ENCODE measurements around the gene QRICH1. TPM values are rescaled to one million over a fixed set of nuclear protein-coding genes. Genes with fewer than 3 reads are reported as not detected.

The QRICH1 gene
- polyA plus RNA-seq, 1 of the 3 experiments (the other 2 are of a cell fraction): 58.5 TPM

DNA sequence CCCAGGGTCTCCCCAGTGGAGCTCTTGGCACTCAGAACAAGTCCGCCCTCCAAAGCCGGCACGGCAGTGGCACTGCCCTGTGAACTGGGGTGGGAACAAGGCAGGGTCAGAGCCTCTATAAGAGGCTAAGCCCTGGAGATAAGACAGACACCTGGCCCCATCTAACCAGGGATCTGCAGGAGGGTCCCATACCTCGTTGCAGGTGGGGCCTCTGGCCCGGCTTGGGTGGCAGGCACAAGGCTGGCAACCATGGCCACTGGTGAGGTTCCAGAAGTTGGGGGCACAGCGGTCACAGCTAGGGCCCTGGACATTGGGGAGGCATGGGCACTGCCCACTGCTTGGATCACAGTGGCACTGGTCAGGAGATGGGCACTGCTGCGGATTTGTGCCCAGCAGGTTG, 30.3 kb upstream of the QRICH1 start:
- POLR2A ChIA-PET: no interaction called here
- CTCF ChIA-PET: no interaction called here

More for the DNA sequence above, 30.3 kb upstream of the QRICH1 start:
- Histone ChIP-seq H3K27me3 (ENCODE audit: insufficient read depth) (no peaks in the 10 kb centered on the region), H3K4me1 (ENCODE audit: control insufficient read depth in 1 of 2, insufficient read depth in 2 of 2, low read depth in 1 of 2, low read length in 1 of 2) (peaks cover 3 to 15% of the 10 kb centered on the region in 2 experiments; a peak in 2 of 4 replicates), H3K9me2 (no peaks in the 10 kb centered on the region), H3F3A (replicated peaks; ENCODE audit: insufficient read depth) (peaks cover 35% of the 10 kb centered on the region), H3K79me2 (ENCODE audit: insufficient read depth) (peaks cover 12% of the 10 kb centered on the region), H3K27ac (ENCODE audit: low read depth in 2 of 2, low read length in 1 of 2) (no peak overlapping the region), H3K9ac (no peak overlapping the region), H3K4me3 (ENCODE audit: low read depth in 2 of 2, low read length in 1 of 2) (no peak overlapping the region), H3K4me2 (no peak overlapping the region), H4K20me1 (ENCODE audit: insufficient read depth) (no peaks in the 10 kb centered on the region), H3K9me3 (no peaks in the 10 kb centered on the region), H2AFZ (ENCODE audit: low read depth) (no peak overlapping the region), H3K36me3 (replicated peaks in 1 of 2; ENCODE audit: control insufficient read depth in 1 of 2, insufficient read depth in 2 of 2, low read length in 1 of 2) (peaks cover 19 to 58% of the 10 kb centered on the region in 2 experiments)
- no CpG with 5 or more reads among the region's 7 CpGs for WGBS (ENCODE audit: low lambda C conversion rate)
- DNase-seq: no peak
- TF ChIP-seq POLR2AphosphoS5 (IDR thresholded peaks at IDR 0.05; ENCODE audit: low read depth, low read length) (no peak), SMC3 (IDR thresholded peaks at IDR 0.05; ENCODE audit: low read depth, low read length) (no peak), MXI1 (IDR thresholded peaks at IDR 0.05; ENCODE audit: low read depth, low read length) (no peak), EZH2phosphoT487 (IDR thresholded peaks at IDR 0.05; ENCODE audit: borderline replicate concordance, low read depth) (no peak), GATA2 (CRISPR knock-in tag; IDR thresholded peaks at IDR 0.05) (no peak), RXRA (IDR thresholded peaks at IDR 0.05; ENCODE audit: borderline replicate concordance, low read depth) (no peak), NFIC (IDR thresholded peaks at IDR 0.05; ENCODE audit: borderline replicate concordance) (no peak), EP300 (IDR thresholded peaks at IDR 0.05; ENCODE audit: borderline replicate concordance in 1 of 2, low read depth in 1 of 2, low read length in 1 of 2) (no peak), RFX5 (IDR thresholded peaks at IDR 0.05; ENCODE audit: low read length) (no peak), YY1 (IDR thresholded peaks at IDR 0.05; ENCODE audit: low read depth) (no peak), CHD2 (IDR thresholded peaks at IDR 0.05; ENCODE audit: low read length, partially characterized antibody) (no peak), JUND (IDR thresholded peaks at IDR 0.05) (no peak), NRF1 (IDR thresholded peaks at IDR 0.05; ENCODE audit: low read depth, low read length) (no peak)
- TF ChIP-seq, protein P1, sequence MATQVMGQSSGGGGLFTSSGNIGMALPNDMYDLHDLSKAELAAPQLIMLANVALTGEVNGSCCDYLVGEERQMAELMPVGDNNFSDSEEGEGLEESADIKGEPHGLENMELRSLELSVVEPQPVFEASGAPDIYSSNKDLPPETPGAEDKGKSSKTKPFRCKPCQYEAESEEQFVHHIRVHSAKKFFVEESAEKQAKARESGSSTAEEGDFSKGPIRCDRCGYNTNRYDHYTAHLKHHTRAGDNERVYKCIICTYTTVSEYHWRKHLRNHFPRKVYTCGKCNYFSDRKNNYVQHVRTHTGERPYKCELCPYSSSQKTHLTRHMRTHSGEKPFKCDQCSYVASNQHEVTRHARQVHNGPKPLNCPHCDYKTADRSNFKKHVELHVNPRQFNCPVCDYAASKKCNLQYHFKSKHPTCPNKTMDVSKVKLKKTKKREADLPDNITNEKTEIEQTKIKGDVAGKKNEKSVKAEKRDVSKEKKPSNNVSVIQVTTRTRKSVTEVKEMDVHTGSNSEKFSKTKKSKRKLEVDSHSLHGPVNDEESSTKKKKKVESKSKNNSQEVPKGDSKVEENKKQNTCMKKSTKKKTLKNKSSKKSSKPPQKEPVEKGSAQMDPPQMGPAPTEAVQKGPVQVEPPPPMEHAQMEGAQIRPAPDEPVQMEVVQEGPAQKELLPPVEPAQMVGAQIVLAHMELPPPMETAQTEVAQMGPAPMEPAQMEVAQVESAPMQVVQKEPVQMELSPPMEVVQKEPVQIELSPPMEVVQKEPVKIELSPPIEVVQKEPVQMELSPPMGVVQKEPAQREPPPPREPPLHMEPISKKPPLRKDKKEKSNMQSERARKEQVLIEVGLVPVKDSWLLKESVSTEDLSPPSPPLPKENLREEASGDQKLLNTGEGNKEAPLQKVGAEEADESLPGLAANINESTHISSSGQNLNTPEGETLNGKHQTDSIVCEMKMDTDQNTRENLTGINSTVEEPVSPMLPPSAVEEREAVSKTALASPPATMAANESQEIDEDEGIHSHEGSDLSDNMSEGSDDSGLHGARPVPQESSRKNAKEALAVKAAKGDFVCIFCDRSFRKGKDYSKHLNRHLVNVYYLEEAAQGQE (IDR thresholded peaks at IDR 0.05; ENCODE audit: low read depth, low read length): no peak
- TF ChIP-seq, protein P2, sequence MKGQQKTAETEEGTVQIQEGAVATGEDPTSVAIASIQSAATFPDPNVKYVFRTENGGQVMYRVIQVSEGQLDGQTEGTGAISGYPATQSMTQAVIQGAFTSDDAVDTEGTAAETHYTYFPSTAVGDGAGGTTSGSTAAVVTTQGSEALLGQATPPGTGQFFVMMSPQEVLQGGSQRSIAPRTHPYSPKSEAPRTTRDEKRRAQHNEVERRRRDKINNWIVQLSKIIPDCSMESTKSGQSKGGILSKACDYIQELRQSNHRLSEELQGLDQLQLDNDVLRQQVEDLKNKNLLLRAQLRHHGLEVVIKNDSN (IDR thresholded peaks at IDR 0.05; ENCODE audit: borderline replicate concordance, low read depth): no peak
- TF ChIP-seq, protein P3, sequence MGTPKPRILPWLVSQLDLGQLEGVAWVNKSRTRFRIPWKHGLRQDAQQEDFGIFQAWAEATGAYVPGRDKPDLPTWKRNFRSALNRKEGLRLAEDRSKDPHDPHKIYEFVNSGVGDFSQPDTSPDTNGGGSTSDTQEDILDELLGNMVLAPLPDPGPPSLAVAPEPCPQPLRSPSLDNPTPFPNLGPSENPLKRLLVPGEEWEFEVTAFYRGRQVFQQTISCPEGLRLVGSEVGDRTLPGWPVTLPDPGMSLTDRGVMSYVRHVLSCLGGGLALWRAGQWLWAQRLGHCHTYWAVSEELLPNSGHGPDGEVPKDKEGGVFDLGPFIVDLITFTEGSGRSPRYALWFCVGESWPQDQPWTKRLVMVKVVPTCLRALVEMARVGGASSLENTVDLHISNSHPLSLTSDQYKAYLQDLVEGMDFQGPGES (IDR thresholded peaks at IDR 0.05; ENCODE audit: low read depth, low read length): no peak
- TF ChIP-seq, protein P4, sequence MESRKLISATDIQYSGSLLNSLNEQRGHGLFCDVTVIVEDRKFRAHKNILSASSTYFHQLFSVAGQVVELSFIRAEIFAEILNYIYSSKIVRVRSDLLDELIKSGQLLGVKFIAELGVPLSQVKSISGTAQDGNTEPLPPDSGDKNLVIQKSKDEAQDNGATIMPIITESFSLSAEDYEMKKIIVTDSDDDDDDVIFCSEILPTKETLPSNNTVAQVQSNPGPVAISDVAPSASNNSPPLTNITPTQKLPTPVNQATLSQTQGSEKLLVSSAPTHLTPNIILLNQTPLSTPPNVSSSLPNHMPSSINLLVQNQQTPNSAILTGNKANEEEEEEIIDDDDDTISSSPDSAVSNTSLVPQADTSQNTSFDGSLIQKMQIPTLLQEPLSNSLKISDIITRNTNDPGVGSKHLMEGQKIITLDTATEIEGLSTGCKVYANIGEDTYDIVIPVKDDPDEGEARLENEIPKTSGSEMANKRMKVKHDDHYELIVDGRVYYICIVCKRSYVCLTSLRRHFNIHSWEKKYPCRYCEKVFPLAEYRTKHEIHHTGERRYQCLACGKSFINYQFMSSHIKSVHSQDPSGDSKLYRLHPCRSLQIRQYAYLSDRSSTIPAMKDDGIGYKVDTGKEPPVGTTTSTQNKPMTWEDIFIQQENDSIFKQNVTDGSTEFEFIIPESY (IDR thresholded peaks at IDR 0.05; ENCODE audit: borderline replicate concordance, low read depth): no peak
- TF ChIP-seq, protein P5, sequence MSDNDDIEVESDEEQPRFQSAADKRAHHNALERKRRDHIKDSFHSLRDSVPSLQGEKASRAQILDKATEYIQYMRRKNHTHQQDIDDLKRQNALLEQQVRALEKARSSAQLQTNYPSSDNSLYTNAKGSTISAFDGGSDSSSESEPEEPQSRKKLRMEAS (IDR thresholded peaks at IDR 0.05; ENCODE audit: low read depth): no peak

Measured in SK-N-SH (cell line).